AG09319 (cell line): ENCODE data around the gene LRCH1.

Source experiments
- DNase-seq: peaks from one replicate; pipeline ENCODE4 v3.0.0-alpha.2; 2010; ENCODE audit warnings: low read depth; ENCODE audit errors: extremely low read depth
- TF ChIP-seq, protein P1 (sequence below): IDR thresholded peaks from 2 replicates; pipeline ENCODE4 v1.5.1; 2011; ENCODE audit warnings: low read depth, mild to moderate bottlenecking, inconsistent platforms, low read length, moderate library complexity

Gene LRCH1

GRCh38 chr13:46519182-46519581 is 33.8 kb upstream of the LRCH1 start:
- TF ChIP-seq, protein P1, sequence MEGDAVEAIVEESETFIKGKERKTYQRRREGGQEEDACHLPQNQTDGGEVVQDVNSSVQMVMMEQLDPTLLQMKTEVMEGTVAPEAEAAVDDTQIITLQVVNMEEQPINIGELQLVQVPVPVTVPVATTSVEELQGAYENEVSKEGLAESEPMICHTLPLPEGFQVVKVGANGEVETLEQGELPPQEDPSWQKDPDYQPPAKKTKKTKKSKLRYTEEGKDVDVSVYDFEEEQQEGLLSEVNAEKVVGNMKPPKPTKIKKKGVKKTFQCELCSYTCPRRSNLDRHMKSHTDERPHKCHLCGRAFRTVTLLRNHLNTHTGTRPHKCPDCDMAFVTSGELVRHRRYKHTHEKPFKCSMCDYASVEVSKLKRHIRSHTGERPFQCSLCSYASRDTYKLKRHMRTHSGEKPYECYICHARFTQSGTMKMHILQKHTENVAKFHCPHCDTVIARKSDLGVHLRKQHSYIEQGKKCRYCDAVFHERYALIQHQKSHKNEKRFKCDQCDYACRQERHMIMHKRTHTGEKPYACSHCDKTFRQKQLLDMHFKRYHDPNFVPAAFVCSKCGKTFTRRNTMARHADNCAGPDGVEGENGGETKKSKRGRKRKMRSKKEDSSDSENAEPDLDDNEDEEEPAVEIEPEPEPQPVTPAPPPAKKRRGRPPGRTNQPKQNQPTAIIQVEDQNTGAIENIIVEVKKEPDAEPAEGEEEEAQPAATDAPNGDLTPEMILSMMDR, result no peak

GRCh38 chr13:46520166-46520565 is 32.8 kb upstream of the LRCH1 start:
- TF ChIP-seq, protein P1, result no peak
- no peak for DNase-seq

More at GRCh38 chr13:46519182-46519581, 33.8 kb upstream of the LRCH1 start:
- DNase-seq, result no peak

GRCh38 chr13:46521486-46521885 is 31.5 kb upstream of the LRCH1 start:
- DNase-seq, result no peak
- TF ChIP-seq, protein P1, result no peak

- TF ChIP-seq, protein P1, result no peak
- no peak for DNase-seq
Measured at GRCh38 chr13:46521921-46522747, 30.8 kb upstream of the LRCH1 start.

DNA sequence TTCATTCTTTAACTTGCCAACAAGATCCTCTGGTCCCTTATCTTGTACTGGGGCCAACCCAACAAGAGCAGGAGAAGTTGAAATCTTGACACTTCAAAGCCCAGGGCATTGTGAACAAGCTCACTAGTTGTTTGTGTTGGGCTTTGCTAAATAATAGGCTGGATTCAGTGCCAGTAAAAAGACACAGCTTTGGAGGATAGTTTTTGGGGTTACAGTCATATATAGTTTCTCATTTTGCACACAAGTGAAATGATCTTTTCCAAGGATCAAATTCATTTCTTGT is 30.3 kb upstream of the LRCH1 start:
- TF ChIP-seq, protein P1, result no peak
- DNase-seq, result no peak

DNA sequence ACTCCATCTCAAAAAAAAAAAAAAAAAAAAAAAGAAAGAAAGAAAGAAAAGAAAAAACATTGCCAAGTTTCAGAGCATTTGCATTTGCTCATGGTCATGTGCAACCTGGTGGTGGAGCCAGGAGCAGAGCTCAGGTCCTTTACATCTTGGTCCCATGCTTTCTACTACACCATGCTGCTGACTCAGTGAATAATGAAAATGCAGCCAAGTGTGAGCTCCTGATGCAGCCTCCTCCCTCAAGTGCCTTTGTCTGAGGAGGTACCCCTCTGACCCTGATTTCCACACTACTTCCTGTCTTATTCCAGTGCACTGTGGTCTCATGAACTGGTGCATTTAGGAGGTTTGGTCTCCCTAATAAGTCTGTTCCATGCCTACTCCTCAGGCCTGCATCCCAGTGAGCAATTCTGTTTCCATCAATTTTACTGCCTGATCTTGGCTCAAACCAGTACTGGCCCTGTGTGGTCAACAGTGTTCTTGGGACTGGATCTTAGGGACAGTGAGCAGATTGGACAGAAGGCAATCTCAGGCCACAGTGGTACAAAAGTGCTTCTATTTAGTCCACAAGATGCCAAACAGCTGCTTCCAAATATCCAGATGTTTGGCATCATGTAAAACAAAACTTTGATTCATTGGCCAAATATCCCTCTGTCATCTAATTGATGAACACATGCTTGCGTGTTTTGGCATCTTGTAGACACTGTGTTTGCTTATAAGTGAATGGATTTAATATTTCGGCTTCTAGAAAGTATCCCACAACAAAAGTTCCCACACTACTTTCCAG is 28.8 kb upstream of the LRCH1 start:
- no peak for DNase-seq
- TF ChIP-seq, protein P1, result no peak

DNA sequence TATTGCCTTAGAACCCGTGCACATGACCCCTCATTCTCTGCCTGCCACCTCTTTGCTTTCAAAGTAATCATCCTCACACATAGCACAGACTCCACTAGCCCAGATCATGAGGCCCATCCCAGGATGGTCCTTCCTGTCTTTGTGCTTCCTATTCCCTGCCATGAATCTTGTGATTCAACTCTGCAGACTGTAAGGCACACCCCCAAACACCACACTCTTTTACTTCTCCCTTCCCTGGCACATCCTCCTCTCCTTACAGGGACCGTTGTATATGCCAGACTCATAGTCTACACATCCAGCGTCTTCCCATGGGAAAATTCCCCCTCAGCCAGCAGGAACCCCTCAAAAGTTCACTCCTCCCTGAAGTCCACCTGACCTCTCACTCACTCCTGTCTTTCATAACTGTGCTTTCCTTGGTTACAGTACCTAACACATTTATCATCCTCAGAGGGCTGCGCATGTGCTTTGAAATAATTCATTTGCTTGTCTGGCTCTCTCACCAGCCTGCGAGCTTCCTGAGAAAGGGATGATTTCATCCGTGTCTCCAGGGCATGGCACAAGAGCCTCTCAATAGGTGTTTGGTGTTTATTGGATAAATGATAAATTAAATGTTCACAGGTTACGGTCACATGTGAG is 26.8 kb upstream of the LRCH1 start:
- TF ChIP-seq, protein P1, result no peak
- no peak for DNase-seq
